Fibroblast of mammary gland (primary cell): ENCODE results near the gene ADGRV1.

ENCODE experiments used
- DNase-seq: peaks from one replicate; pipeline ENCODE4 v3.0.0-alpha.2; 2010; ENCODE audit warnings: low read depth
- H3K4me3 ChIP-seq: 2 replicates; pipeline ENCODE4 v1.5.1; 2011; ENCODE audit warnings: low read depth, mild to moderate bottlenecking, low read length, moderate library complexity; ENCODE audit not compliant: control insufficient read depth
- TF ChIP-seq, protein P1 (sequence below): conservative IDR thresholded peaks from 2 replicates; pipeline ENCODE4 v1.5.1; 2011; ENCODE audit warnings: low read depth, low read length, inconsistent platforms; ENCODE audit not compliant: control insufficient read depth, insufficient read depth

ADGRV1 gene

DNA sequence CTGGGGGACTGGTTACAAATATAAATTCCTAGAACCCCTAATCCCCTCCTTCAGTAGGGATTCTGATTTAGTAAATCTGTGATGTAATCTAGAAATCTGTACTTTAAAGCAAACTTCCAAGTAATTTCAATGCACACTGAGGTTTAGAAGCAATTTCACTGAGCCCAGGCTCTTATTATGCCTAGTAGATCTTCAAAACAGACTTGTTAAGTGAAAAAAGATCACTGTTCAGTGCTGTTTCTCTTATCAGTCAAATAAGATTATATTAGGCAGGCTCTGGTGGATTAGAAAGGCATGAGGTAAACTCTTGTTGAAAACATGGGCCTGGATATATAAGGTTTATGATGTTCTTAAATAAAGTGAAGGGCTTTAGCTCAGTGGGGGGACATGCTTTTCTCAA, 293.9 kb downstream of the ADGRV1 start:
- no peak overlapping the region for H3K4me3 ChIP-seq
- TF ChIP-seq, protein P1, sequence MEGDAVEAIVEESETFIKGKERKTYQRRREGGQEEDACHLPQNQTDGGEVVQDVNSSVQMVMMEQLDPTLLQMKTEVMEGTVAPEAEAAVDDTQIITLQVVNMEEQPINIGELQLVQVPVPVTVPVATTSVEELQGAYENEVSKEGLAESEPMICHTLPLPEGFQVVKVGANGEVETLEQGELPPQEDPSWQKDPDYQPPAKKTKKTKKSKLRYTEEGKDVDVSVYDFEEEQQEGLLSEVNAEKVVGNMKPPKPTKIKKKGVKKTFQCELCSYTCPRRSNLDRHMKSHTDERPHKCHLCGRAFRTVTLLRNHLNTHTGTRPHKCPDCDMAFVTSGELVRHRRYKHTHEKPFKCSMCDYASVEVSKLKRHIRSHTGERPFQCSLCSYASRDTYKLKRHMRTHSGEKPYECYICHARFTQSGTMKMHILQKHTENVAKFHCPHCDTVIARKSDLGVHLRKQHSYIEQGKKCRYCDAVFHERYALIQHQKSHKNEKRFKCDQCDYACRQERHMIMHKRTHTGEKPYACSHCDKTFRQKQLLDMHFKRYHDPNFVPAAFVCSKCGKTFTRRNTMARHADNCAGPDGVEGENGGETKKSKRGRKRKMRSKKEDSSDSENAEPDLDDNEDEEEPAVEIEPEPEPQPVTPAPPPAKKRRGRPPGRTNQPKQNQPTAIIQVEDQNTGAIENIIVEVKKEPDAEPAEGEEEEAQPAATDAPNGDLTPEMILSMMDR: no peak
- no peak for DNase-seq

DNA sequence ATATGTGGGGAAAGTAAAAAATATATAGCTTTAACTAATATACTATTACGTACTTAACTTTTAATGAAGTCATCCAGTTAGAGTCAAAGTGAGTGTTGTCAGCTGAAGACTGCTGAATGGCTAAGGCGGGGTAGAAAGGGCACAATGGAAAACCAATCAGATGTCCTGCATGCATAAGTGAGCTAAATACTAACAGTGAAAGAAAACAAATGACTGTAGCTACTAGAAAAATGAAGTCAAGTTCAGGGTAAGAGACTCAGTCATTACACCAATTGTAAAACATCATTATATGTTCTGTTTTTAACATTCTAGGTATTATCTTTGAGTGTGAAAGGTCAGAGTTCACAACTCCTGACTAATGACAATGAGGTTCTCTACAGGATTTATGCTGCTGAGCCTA, 295.2 kb downstream of the ADGRV1 start:
- TF ChIP-seq, protein P1: no peak
- H3K4me3 ChIP-seq: no peak overlapping the region
- no peak for DNase-seq

DNA sequence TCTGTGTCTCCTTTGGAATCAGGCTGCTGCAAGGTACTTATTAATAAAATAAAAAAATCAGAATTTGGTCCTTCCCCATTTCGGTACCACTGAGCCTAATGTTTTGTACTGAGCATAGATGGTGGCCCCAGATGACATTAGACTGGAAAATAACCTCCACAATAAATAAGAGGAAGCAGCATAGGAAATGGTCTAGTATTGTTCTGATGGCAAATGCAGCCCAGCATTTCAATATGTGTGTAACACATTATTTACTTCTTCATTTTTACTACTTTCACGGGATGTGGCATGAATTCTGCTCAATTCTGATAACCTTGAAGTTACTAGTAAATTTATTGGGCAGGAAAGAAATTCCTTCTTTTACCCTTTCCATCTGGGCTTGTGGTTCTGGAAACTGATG, 295.6 kb downstream of the ADGRV1 start:
- no peak for DNase-seq
- TF ChIP-seq, protein P1: no peak
- H3K4me3 ChIP-seq: no peak overlapping the region

DNA sequence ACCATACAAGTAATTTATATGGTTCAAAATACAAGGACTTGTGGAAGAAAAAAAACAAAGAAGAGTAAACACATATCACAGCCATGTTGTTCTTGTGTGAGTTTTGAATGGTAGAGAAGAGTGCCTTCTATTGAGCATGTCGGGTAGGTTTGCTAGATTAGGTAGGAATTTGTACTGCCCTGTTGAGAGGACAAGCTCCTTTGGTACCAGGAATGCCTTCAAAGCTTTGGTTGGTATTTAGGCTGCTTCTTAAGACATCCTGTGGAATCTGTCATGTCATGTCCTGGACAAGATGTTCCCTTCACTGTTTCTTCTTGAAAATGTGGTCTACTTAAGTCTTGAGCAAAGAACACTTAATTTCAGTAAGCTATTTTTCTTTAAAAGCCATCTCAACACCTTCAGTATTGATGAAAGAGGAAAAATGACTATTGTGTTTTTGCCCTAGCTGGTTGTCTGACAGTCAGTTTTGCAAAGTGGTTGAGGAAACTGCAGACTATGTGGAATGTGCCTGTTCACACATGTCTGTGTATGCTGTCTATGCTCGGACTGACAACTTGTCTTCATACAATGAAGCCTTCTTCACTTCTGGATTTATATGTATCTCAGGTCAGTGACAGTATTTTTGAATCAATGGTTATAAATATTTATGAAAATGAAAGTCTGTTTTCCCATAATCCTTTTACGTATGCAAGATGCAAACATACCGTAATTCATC, 296.9 kb downstream of the ADGRV1 start:
- TF ChIP-seq, protein P1: no peak
- DNase-seq: no peak

DNA sequence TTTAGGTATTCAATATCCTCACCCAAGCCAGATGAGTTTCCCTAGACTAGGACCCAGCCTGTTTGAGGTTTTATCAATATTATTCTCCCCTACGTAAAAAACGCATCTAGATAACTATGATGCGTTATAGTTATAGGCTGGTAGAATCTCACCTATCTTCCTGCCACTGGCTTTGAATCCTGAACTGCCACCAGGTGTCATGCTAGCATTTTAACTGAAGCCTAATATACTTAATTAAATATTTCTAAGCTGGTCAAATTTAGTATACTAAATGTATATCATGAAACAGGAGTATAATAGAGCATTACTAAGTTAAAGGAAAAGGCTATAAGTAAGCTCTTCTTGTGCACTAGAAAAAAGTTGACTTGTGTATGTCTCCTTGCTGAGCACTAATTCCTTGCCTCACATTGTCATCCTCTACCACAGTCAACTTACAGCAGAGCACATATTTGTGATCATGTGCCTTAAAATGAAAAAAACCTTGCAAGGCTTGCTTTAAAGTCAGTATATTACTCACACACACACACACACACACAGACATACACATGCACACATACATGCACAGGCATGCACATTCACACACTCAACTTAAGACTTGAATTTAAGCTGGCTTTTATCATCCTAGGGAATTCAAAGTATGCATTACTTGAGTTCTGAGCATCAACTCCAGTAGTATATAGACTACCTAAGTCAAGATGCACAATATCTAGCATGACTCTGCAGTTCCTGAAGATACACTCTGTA, 303.4 kb downstream of the ADGRV1 start:
- DNase-seq: no peak
- no peak overlapping the region for H3K4me3 ChIP-seq
- TF ChIP-seq, protein P1: no peak

More for the DNA sequence above, 296.9 kb downstream of the ADGRV1 start:
- H3K4me3 ChIP-seq: no peak overlapping the region

DNA sequence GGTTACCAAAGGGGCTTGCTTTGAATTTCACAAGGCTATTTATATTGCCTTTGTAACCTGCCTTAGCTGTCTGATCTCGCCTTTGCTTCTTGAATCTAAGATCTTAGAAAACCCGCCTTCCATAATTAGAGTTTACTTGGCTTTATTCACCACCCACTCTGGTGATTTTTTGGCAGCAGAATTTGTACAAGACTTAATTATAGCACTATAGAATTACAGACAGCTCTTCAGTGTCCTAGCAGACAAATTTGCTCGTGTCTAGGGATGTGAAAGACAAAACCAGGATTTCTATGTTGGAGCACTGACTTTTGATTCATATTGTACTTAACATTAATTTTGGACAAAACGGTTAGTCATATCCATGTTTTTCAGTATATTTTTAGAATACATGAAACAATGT, 306.6 kb downstream of the ADGRV1 start:
- DNase-seq: no peak
- no peak overlapping the region for H3K4me3 ChIP-seq
- TF ChIP-seq, protein P1: no peak
